K562 (cell line): ENCODE data around the gene TAS2R41. TPM values are rescaled to one million over a fixed set of nuclear protein-coding genes. Genes with fewer than 3 reads are reported as not detected.

Experiments
- ATAC-seq: fragments of 200-7000 bp; cut with Tn5 transposase; 3 replicates; pipeline ENCODE4 v1.9.1; 2020; ENCODE audit warnings: moderate library complexity
- BruUV-seq: library from RNA; stranded (reverse); fragments of 400-500 nt; replicated peaks from 2 replicates; lab custom pipeline; 2021; lab: Mats Ljungman, UMichigan
- CTCF ChIA-PET: fragments of 300-600 bp; formaldehyde crosslinking; extraction: SDS; loops from one replicate; lab custom pipeline; 2021; ENCODE audit warnings: low intra/inter-chr PET ratio; lab: Yijun Ruan, JAX
- POLR2A ChIA-PET: fragments of 300-600, 350-650 bp; sonication (Branson Sonifier 250); formaldehyde crosslinking; extraction: SDS; loops from one replicate; lab custom pipeline; 2021; ENCODE audit warnings: antibody characterized with exemption, inconsistent platforms; lab: Yijun Ruan, JAX
- DNase-seq, 4 experiments: peaks; one replicate each; pipeline versions ENCODE4 v3.0.0 to v3.0.0-alpha.2; 2011 to 2018; ENCODE audit warnings: low spot score in 3 of 4, mixed read lengths in 3 of 4; ENCODE audit errors: extremely low read depth in 1 of 4
- FAIRE-seq: peaks from 2 replicates; lab custom pipeline; 2011; peaks lifted over from hg19 to GRCh38; lab: Jason Lieb, UNC
- H2AFZ ChIP-seq: 2 replicates; pipeline ENCODE4 v1.6.0; 2011; ENCODE audit warnings: low read depth, low read length, control low read depth, inconsistent platforms
- H3K27ac ChIP-seq: fragments of 200-600 bp; 3 replicates; pipeline ENCODE4 v1.8.0; 2011; ENCODE audit warnings: low read depth, mild to moderate bottlenecking, control low read depth, inconsistent platforms, low read length, moderate library complexity, mixed read lengths; ENCODE audit errors: extremely low read depth
- H3K27me3 ChIP-seq, 2 experiments: fragments of 300-600 bp in 1 of 2; 2 replicates in 1 of 2; 3 replicates in 1 of 2; pipeline versions ENCODE4 v1.6.0 to v1.8.0; 2011; ENCODE audit warnings: inconsistent platforms in 2 of 2, low read length in 2 of 2, mild to moderate bottlenecking in 1 of 2, mixed read lengths in 1 of 2, moderate library complexity in 1 of 2; ENCODE audit not compliant: control insufficient read depth in 2 of 2, insufficient read depth in 2 of 2
- H3K36me3 ChIP-seq: fragments of 300-600 bp; 3 replicates; pipeline ENCODE4 v1.8.0; 2011; ENCODE audit warnings: mild to moderate bottlenecking, low read length, inconsistent platforms; ENCODE audit not compliant: control insufficient read depth, insufficient read depth
- H3K4me1 ChIP-seq, 2 experiments: fragments of 200-600 bp in 1 of 2; replicated peaks in 1 of 2; 2 replicates in 1 of 2; 3 replicates in 1 of 2; pipeline versions ENCODE4 v1.5.1 to v1.8.0; 2011; ENCODE audit warnings: inconsistent platforms in 2 of 2, low read length in 2 of 2, mild to moderate bottlenecking in 1 of 2, mixed read lengths in 1 of 2, moderate library complexity in 1 of 2; ENCODE audit not compliant: control insufficient read depth in 2 of 2, insufficient read depth in 2 of 2
- H3K4me2 ChIP-seq: 2 replicates; pipeline ENCODE4 v1.6.1; 2011; ENCODE audit warnings: low read length, control low read depth, inconsistent platforms, mixed read lengths; ENCODE audit not compliant: insufficient read depth
- H3K4me3 ChIP-seq: fragments of 200-600 bp; sonication (generic), shearing (Covaris generic); 2 replicates; pipeline ENCODE4 v1.5.1; 2016; ENCODE audit warnings: control low read depth, inconsistent platforms
- H3K79me2 ChIP-seq: fragments of 200-600 bp; 3 replicates; pipeline ENCODE4 v1.8.0; 2011; ENCODE audit warnings: low read length, inconsistent platforms; ENCODE audit not compliant: control insufficient read depth, insufficient read depth
- H3K9ac ChIP-seq, 2 experiments: 2 replicates each; pipeline versions ENCODE4 v1.6.0 to v1.6.1; 2011; ENCODE audit warnings: low read depth in 2 of 2, low read length in 2 of 2, control low read depth in 1 of 2, inconsistent platforms in 1 of 2, mild to moderate bottlenecking in 1 of 2, mixed read lengths in 1 of 2; ENCODE audit not compliant: insufficient read depth in 1 of 2
- H3K9me1 ChIP-seq: one replicate; pipeline ENCODE4 v1.6.0; 2011; ENCODE audit warnings: inconsistent platforms, mild to moderate bottlenecking, low read length, moderate library complexity; ENCODE audit not compliant: control insufficient read depth, insufficient read depth
- H3K9me3 ChIP-seq: replicated peaks from 2 replicates; pipeline ENCODE4 v1.5.1; 2011; ENCODE audit warnings: low read depth, low read length, inconsistent platforms; ENCODE audit not compliant: control insufficient read depth, insufficient read depth
- H4K20me1 ChIP-seq: replicated peaks from 2 replicates; pipeline ENCODE4 v1.6.1; 2011; ENCODE audit warnings: low read length, inconsistent platforms, mixed read lengths; ENCODE audit not compliant: control insufficient read depth, insufficient read depth
- ELF4 ChIP-seq: fragments of 450-650 bp; formaldehyde crosslinking; IDR thresholded peaks from 2 replicates; pipeline ENCODE4 v1.4.0; 2022; ENCODE audit warnings: missing genetic modification characterization
- in situ Hi-C: fragments of 300-500 bp; cut with MboI; formaldehyde crosslinking; loops from 4 replicates; pipeline ENCODE4 v1.15.0; 2018; ENCODE audit warnings: inconsistent platforms, mixed read lengths
- intact Hi-C: fragments of 100-400 bp; cut with micrococcal nuclease; formaldehyde crosslinking; loops from 2 replicates; pipeline ENCODE4 v1.14.2; 2022
- polyA plus RNA-seq, 8 experiments: library from polyadenylated mRNA; depleted of rRNA in 4 of 8; stranded (reverse) in 5 of 8; unstranded in 3 of 8; fragments of >200 nt; fragmentation: Nextera tagmentation in 2 of 8; fragmentation: Illumina TruSeq in 1 of 8; extraction: Ambion mirVana in 2 of 8; extraction: Trizol in 1 of 8; gene quantifications; 2 replicates each; pipeline versions ENCODE4 v1.2.1 to v1.2.3, GENCODE V29; 2011 to 2014; ENCODE audit warnings: inconsistent platforms in 1 of 8, missing spikeins in 1 of 8
- total RNA-seq, 7 experiments: library from RNA; depleted of rRNA in 6 of 7; stranded (reverse); fragments of >200 nt in 6 of 7; fragmentation: Illumina TruSeq in 2 of 7; extraction: Trizol in 2 of 7; gene quantifications; 2 replicates each; pipeline versions ENCODE4 v1.2.1 to v1.2.3, GENCODE V29; 2011 to 2021; ENCODE audit warnings: low replicate concordance in 1 of 7
- TF ChIP-seq, protein P1 (sequence below): fragments of 450-650 bp; IDR thresholded peaks from 2 replicates; pipeline ENCODE4 v1.6.1; 2016; ENCODE audit warnings: mild to moderate bottlenecking, moderate library complexity

Gene TAS2R41
- total and polyA plus RNA-seq, 9 of the 15 experiments (the other 6 are each of a cell fraction or from before 2014, with no cell fraction given) = not detected

- Histone ChIP-seq H3K4me3 (no peak overlapping the region), H2AFZ (no peak overlapping the region), H3K36me3 (no peaks in the 10 kb centered on the region), H3K79me2 (no peaks in the 10 kb centered on the region), H3K4me2 (no peak overlapping the region), H3K9me3 (no peaks in the 10 kb centered on the region), H3K9ac (no peak overlapping the region), H3K27me3 (peaks cover 8 to 15% of the 10 kb centered on the region in 2 experiments; a peak in 4 of 5 replicates), H4K20me1 (no peaks in the 10 kb centered on the region), H3K27ac (no peak overlapping the region), H3K9me1 (no peaks in the 10 kb centered on the region)
- BruUV-seq = no TSS peak
- ATAC-seq (no peak), DNase-seq (no peak), FAIRE-seq (no peak)
- ChIA-PET POLR2A (no interaction called here), CTCF (no interaction called here)
- intact Hi-C loops = no loop called here
- in situ Hi-C loops = no loop called here
- no peak for TF ChIP-seq ELF4 (CRISPR knock-in tag)
- TF ChIP-seq, protein P1, sequence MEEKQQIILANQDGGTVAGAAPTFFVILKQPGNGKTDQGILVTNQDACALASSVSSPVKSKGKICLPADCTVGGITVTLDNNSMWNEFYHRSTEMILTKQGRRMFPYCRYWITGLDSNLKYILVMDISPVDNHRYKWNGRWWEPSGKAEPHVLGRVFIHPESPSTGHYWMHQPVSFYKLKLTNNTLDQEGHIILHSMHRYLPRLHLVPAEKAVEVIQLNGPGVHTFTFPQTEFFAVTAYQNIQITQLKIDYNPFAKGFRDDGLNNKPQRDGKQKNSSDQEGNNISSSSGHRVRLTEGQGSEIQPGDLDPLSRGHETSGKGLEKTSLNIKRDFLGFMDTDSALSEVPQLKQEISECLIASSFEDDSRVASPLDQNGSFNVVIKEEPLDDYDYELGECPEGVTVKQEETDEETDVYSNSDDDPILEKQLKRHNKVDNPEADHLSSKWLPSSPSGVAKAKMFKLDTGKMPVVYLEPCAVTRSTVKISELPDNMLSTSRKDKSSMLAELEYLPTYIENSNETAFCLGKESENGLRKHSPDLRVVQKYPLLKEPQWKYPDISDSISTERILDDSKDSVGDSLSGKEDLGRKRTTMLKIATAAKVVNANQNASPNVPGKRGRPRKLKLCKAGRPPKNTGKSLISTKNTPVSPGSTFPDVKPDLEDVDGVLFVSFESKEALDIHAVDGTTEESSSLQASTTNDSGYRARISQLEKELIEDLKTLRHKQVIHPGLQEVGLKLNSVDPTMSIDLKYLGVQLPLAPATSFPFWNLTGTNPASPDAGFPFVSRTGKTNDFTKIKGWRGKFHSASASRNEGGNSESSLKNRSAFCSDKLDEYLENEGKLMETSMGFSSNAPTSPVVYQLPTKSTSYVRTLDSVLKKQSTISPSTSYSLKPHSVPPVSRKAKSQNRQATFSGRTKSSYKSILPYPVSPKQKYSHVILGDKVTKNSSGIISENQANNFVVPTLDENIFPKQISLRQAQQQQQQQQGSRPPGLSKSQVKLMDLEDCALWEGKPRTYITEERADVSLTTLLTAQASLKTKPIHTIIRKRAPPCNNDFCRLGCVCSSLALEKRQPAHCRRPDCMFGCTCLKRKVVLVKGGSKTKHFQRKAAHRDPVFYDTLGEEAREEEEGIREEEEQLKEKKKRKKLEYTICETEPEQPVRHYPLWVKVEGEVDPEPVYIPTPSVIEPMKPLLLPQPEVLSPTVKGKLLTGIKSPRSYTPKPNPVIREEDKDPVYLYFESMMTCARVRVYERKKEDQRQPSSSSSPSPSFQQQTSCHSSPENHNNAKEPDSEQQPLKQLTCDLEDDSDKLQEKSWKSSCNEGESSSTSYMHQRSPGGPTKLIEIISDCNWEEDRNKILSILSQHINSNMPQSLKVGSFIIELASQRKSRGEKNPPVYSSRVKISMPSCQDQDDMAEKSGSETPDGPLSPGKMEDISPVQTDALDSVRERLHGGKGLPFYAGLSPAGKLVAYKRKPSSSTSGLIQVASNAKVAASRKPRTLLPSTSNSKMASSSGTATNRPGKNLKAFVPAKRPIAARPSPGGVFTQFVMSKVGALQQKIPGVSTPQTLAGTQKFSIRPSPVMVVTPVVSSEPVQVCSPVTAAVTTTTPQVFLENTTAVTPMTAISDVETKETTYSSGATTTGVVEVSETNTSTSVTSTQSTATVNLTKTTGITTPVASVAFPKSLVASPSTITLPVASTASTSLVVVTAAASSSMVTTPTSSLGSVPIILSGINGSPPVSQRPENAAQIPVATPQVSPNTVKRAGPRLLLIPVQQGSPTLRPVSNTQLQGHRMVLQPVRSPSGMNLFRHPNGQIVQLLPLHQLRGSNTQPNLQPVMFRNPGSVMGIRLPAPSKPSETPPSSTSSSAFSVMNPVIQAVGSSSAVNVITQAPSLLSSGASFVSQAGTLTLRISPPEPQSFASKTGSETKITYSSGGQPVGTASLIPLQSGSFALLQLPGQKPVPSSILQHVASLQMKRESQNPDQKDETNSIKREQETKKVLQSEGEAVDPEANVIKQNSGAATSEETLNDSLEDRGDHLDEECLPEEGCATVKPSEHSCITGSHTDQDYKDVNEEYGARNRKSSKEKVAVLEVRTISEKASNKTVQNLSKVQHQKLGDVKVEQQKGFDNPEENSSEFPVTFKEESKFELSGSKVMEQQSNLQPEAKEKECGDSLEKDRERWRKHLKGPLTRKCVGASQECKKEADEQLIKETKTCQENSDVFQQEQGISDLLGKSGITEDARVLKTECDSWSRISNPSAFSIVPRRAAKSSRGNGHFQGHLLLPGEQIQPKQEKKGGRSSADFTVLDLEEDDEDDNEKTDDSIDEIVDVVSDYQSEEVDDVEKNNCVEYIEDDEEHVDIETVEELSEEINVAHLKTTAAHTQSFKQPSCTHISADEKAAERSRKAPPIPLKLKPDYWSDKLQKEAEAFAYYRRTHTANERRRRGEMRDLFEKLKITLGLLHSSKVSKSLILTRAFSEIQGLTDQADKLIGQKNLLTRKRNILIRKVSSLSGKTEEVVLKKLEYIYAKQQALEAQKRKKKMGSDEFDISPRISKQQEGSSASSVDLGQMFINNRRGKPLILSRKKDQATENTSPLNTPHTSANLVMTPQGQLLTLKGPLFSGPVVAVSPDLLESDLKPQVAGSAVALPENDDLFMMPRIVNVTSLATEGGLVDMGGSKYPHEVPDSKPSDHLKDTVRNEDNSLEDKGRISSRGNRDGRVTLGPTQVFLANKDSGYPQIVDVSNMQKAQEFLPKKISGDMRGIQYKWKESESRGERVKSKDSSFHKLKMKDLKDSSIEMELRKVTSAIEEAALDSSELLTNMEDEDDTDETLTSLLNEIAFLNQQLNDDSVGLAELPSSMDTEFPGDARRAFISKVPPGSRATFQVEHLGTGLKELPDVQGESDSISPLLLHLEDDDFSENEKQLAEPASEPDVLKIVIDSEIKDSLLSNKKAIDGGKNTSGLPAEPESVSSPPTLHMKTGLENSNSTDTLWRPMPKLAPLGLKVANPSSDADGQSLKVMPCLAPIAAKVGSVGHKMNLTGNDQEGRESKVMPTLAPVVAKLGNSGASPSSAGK = 0 out of 2 replicates have a peak, but pooled peaks have one; percentile 7
- TF ChIP-seq, all 486 proteins: peak for 1
- H3K4me1 ChIP-seq = no peaks in the 10 kb centered on the region
Observed at GRCh38 chr7:143451122-143451521, 26.6 kb upstream of the TAS2R41 start.
